Measurements from ENCODE around the gene ARHGEF11.

ARHGEF11 gene

GRCh38 chr1:157044326-157044725, 1.2 kb downstream of the ARHGEF11 start:
- peak in 1 of 2 experiments; percentile 51 for DNase-seq

GRCh38 chr1:157043685-157044084, 1.9 kb downstream of the ARHGEF11 start:
- peak in 1 of 2 experiments; percentile 51 for DNase-seq

- no peak for DNase-seq
Measured at GRCh38 chr1:157042846-157043245, 2.7 kb downstream of the ARHGEF11 start.

- DNase-seq = no peak
Measured at GRCh38 chr1:157040802-157041201, 4.7 kb downstream of the ARHGEF11 start.

- no peak for DNase-seq
Measured at GRCh38 chr1:157035121-157035520, 10.4 kb downstream of the ARHGEF11 start.

- DNase-seq = no peak
Measured at GRCh38 chr1:157034137-157034800, 11.3 kb downstream of the ARHGEF11 start.

GRCh38 chr1:157033357-157033876, 12.1 kb downstream of the ARHGEF11 start:
- no peak for DNase-seq

- no peak for DNase-seq
Measured at GRCh38 chr1:157032303-157032702, 13.2 kb downstream of the ARHGEF11 start.

- no peak for DNase-seq
Measured at GRCh38 chr1:157030728-157031127, 14.8 kb downstream of the ARHGEF11 start.

- DNase-seq = peak in 1 of 2 experiments; percentile 15
Measured at GRCh38 chr1:157028674-157029073, 16.9 kb downstream of the ARHGEF11 start.

- no peak for DNase-seq
Measured at GRCh38 chr1:157025856-157026255, 19.7 kb downstream of the ARHGEF11 start.

- no peak for DNase-seq
Measured at GRCh38 chr1:157025385-157025784, 20.2 kb downstream of the ARHGEF11 start.

GRCh38 chr1:157021688-157022087, 23.9 kb downstream of the ARHGEF11 start:
- no peak for DNase-seq

GRCh38 chr1:157019457-157019856, 26.1 kb downstream of the ARHGEF11 start:
- no peak for DNase-seq

- DNase-seq = peak in 1 of 2 experiments; percentile 18
Measured at GRCh38 chr1:157011845-157012244, 33.7 kb downstream of the ARHGEF11 start.

GRCh38 chr1:157008502-157008901, 37.0 kb downstream of the ARHGEF11 start:
- no peak for DNase-seq

- no peak for DNase-seq
Measured at GRCh38 chr1:157007306-157007705, 38.2 kb downstream of the ARHGEF11 start.

- no peak for DNase-seq
Measured at GRCh38 chr1:157006676-157007075, 38.9 kb downstream of the ARHGEF11 start.

- DNase-seq = no peak
Measured at GRCh38 chr1:157005965-157006364, 39.6 kb downstream of the ARHGEF11 start.

GRCh38 chr1:157004806-157005205, 40.7 kb downstream of the ARHGEF11 start:
- no peak for DNase-seq

GRCh38 chr1:157004327-157004726, 41.2 kb downstream of the ARHGEF11 start:
- DNase-seq = no peak

- DNase-seq = no peak
Measured at GRCh38 chr1:157001304-157001703, 44.2 kb downstream of the ARHGEF11 start.

GRCh38 chr1:157000686-157001085, 44.9 kb downstream of the ARHGEF11 start:
- DNase-seq = no peak

GRCh38 chr1:156999596-157000320, 45.8 kb downstream of the ARHGEF11 start:
- no peak for DNase-seq
